Stimulated activated CD4-positive, alpha-beta T cell treated with anti-CD3 and anti-CD28 coated beads, TNF-alpha, amount 100 ng/mL, for 48 hours (primary cell): ENCODE measurements around the gene DRAM2.
"Not testable (repeated sequence)": the region's sequence is repeated elsewhere in the genome, so short reads cannot be mapped to it uniquely, and the experiment has no call there.

ENCODE experiments used
- DNase-seq, 3 donors: peaks; one replicate each; pipeline ENCODE4 v3.0.0-alpha.2; 2020; ENCODE audit warnings: low read depth in 3 of 3

DRAM2 gene

DNA sequence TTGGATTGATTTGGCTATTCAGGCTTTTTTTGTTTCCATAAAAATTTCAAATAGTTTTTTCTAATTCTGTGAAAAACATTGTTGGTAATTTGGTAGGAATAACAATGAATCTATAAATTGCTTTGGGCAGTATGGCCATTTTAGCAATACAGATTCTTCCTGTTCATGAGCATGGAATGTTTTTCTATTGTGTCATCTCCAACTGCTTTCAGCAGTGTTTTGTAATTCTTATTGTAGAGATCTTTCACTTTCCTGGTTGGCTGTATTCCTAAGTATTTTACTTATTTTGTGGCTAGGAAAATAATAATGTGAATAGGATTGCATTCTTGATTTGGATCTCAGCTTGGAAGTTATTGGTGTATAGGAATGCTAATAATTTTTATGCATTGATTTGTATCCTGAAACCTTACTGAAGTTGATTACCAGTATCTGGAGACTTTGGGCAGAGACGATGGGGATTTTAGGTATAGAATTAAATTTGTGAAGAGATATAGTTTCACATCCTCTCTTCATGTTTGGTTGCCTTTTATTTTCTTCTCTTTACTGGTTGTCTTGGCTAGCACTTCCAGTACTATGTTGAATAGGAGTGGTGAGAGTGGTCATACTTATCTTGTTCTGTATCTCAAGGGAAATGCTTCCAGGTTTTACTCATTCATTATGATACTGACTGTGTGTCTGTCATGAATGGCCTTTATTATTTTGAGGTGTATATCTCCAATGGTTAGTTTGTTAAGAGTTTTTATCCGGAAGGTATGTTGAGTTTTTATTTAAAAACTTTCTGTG is 57.3 kb downstream of the DRAM2 start:
- no peak for DNase-seq

DNA sequence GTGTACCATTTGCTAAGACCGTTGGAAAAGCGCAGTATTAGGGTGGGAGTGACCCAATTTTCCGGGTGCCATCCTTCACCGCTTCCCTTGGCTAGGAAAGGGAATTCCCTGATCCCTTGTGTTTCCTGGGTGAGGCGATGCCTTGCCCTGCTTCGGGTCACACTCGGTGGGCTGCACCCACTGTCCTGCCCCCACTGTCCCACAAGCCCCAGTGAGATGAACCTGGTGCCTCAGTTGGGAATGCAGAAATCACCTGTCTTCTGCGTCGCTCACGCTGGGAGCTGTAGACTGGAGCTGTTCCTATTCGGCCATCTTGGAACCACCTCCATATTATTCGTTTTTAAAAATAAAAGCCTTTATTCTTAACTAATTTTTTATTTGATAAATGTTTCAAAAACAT is 60.6 kb downstream of the DRAM2 start:
- not testable (repeated sequence) for DNase-seq

DNA sequence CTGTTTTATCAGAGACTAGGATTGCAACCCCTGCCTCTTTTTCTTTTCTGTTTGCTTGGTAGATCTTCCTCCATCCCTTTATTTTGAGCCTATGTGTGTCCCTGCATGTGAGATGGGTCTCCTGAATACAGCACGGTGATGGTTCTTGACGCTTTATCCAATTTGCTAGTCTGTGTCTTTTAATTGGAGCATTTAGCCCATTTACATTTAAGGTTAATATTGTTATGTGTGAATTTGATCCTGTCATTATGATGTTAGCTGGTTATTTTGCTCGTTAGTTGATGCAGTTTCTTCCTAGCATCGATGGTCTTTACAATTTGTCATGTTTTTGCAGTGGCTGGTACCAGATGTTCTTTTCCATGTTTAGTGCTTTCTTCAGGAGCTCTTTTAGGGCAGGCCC is 62.6 kb downstream of the DRAM2 start:
- not testable (repeated sequence) for DNase-seq
